Fibroblast of pulmonary artery (primary cell): ENCODE data around the gene PIK3CD.

Experiments used
- DNase-seq: peaks from one replicate; pipeline ENCODE4 v3.0.0-alpha.2; 2010; ENCODE audit warnings: low read depth
- H3K4me3 ChIP-seq: replicated peaks from 2 replicates; pipeline ENCODE4 v1.5.1; 2011; ENCODE audit warnings: low read depth, mild to moderate bottlenecking, control low read depth, low read length, moderate library complexity
- TF ChIP-seq, protein P1 (sequence below): IDR thresholded peaks from 2 replicates; pipeline ENCODE4 v1.5.1; 2011; ENCODE audit warnings: mild to moderate bottlenecking, control low read depth, low read length, inconsistent platforms; ENCODE audit errors: missing control alignments

PIK3CD gene

DNA sequence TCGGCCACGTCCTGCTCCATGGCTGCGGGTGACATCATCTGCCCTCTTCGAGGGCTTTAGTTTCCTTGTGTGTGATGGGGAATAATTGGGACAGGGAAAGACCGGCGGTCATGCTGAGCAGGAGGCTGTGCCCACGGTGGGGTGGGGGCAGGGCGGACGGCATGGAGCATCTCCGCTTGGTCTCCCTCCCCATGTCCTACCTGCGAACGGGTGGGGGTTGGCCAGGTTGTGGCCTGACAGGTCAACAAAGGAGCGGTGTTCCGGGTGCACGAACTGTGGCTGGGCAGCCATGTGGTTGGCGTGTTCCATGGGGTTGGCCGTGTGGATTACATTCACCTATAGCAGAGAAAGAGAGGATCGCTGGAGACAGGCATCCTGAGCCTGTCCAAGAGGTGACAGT is 80.0 kb downstream of the PIK3CD start:
- no peak for DNase-seq
- TF ChIP-seq, protein P1, sequence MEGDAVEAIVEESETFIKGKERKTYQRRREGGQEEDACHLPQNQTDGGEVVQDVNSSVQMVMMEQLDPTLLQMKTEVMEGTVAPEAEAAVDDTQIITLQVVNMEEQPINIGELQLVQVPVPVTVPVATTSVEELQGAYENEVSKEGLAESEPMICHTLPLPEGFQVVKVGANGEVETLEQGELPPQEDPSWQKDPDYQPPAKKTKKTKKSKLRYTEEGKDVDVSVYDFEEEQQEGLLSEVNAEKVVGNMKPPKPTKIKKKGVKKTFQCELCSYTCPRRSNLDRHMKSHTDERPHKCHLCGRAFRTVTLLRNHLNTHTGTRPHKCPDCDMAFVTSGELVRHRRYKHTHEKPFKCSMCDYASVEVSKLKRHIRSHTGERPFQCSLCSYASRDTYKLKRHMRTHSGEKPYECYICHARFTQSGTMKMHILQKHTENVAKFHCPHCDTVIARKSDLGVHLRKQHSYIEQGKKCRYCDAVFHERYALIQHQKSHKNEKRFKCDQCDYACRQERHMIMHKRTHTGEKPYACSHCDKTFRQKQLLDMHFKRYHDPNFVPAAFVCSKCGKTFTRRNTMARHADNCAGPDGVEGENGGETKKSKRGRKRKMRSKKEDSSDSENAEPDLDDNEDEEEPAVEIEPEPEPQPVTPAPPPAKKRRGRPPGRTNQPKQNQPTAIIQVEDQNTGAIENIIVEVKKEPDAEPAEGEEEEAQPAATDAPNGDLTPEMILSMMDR = no peak
- no peak overlapping the region for H3K4me3 ChIP-seq

DNA sequence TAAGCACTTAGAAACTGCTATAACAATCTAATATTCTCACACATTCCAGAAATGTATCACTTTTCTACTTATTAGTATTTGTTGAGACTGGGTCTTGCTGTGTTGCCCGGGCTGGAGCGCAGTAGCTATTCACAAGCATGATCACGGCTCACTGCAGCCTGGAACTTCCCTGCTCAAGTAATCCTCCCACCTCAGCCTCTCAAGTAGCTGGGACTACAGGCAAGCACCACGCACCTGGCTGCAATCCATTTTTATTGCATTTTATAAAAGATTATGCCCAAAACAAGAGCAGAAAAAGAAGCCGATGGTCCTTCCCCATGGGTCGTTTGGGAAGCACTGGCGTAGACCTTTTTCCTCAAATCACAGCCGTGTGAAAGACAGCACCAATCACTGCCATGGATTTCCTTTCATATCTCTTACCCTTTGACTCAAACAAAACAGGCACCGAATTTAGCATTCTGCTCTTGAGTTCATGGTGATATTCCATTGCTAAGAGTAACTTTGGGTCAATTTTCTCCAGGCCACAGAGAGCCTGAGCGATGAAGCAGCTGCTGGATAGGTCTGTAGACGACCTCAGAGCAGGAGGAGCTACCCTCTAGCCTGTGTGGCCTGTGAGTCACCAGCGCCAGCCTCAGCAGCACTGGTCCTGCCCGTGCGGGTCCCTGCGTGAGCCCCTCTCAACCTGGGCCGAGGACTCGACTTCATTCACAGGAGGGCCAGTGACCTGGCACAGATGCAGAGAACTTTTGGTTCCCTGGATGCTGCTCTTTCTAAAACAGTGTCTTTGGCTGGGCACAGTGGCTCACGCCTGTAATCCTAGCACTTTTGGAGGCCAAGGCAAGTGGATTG is 80.8 kb downstream of the PIK3CD start:
- DNase-seq = no peak
- TF ChIP-seq, protein P1 = no peak
- H3K4me3 ChIP-seq = no peak overlapping the region

DNA sequence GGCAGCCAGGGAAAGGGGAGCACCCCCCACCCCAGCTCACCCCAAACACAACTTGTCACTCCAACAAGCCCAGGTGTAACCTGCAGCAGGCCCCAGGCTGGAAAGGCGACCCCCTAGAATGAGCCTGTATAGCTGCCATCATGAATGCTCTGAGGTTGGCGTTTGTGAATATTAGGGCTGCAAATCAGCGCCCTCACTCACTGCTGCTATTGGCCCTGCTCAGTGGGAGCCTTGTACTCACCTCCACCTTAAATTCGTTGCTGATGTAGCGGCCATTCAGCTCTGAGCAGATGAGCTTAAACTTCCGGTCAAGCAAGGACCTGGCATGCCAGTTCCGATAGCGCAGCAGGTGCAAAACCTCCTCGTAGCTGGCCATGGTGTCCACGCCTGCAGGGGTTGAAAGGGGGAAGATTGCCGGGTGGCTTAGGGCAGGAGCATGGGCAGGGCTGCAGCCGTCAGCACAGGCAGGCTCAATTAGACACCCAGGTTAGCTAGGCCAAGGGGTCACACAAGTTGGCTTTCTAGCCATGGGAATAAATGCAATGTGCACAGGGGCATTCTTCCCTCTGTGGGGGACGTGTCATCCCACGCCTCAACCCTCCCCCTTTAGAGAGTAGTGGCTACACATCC is 81.7 kb downstream of the PIK3CD start:
- TF ChIP-seq, protein P1 = no peak
- H3K4me3 ChIP-seq = no peak overlapping the region
- DNase-seq = no peak

GRCh38 chr1:9735800-9736199 is 84.3 kb downstream of the PIK3CD start:
- TF ChIP-seq, protein P1 = no peak
- no peak overlapping the region for H3K4me3 ChIP-seq
- no peak for DNase-seq

DNA sequence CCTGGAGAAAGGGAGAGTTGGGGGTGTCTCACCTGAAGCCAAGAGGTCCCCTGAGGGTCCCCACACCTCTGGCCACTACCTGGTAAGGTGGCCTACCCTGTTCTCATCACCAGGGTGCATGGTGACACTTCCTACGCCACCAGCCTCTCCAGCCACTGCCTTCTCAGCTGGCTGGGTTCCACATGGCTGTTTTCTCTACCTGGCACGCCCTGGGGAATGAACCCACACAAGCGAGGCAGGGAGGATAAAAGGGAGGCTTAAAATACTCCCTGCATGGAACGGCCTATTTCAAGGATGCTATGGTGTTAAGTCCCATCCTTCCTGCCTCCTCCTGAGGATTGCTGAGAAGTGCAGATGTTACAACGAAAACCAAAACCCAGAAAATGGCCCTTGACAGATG is 84.7 kb downstream of the PIK3CD start:
- TF ChIP-seq, protein P1 = no peak
- DNase-seq = no peak
- no peak overlapping the region for H3K4me3 ChIP-seq

DNA sequence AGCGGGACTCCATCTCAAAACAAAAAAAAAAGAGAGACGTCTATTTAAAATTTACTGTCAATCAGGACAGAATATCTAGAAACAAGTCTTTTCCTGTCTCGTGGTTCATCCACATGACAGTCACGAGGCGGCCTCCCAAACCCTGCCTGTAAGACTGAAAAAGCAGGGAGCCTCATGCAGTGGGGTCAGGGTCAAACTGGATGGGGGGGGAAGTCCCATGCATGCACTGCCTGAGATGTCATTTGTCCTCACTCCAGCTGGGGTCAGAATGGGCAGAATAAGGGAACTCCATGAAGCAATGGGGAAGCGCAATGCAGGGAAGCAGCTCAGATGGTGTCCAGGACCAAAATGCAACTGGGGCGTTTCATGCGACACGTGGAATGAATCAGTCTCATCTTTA is 85.5 kb downstream of the PIK3CD start:
- TF ChIP-seq, protein P1 = no peak
- no peak overlapping the region for H3K4me3 ChIP-seq
- no peak for DNase-seq
